AG10803 (cell line): Measurements from ENCODE around the gene GJA4.

Experiments
- DNase-seq: peaks from one replicate; pipeline ENCODE4 v3.0.0; 2010; ENCODE audit warnings: low read depth
- H3K4me3 ChIP-seq: 2 replicates; pipeline ENCODE4 v1.5.1; 2011; ENCODE audit warnings: mild to moderate bottlenecking, low read length, control low read depth
- CTCF ChIP-seq: conservative IDR thresholded peaks from 2 replicates; pipeline ENCODE4 v1.5.1; 2011; ENCODE audit warnings: mild to moderate bottlenecking, low read length, control low read depth, inconsistent platforms

The GJA4 gene

GRCh38 chr1:34842073-34842472, 49.3 kb downstream of the GJA4 start:
- TF ChIP-seq CTCF: no peak
- H3K4me3 ChIP-seq: no peak overlapping the region
- DNase-seq: no peak

- TF ChIP-seq CTCF: no peak
- no peak for DNase-seq
- no peak overlapping the region for H3K4me3 ChIP-seq
Measured at GRCh38 chr1:34842952-34843371, 50.2 kb downstream of the GJA4 start.

GRCh38 chr1:34843392-34844251, 50.8 kb downstream of the GJA4 start:
- no peak for TF ChIP-seq CTCF
- H3K4me3 ChIP-seq: no peak overlapping the region
- DNase-seq: no peak

- DNase-seq: no peak
- no peak for TF ChIP-seq CTCF
- H3K4me3 ChIP-seq: no peak overlapping the region
Measured at GRCh38 chr1:34844252-34844634, 51.4 kb downstream of the GJA4 start.
